B cell (primary cell): ENCODE measurements around the gene GET4. TPM values are rescaled to one million over a fixed set of nuclear protein-coding genes. Genes with fewer than 3 reads are reported as not detected.

Experiments used
- ATAC-seq: fragments of 200-7000 bp; cut with Tn5 transposase; one replicate; pipeline ENCODE4 v1.10.0; 2021; ENCODE audit warnings: low read depth, mild to moderate bottlenecking, moderate number of reproducible peaks, moderate library complexity
- CTCF ChIA-PET: fragments of 350-600 bp; sonication (Branson Sonifier 250); formaldehyde crosslinking; loops from one replicate; lab custom pipeline; 2021; ENCODE audit warnings: antibody characterized with exemption, inconsistent platforms; lab: Charles Lee
- POLR2A ChIA-PET: fragments of 350-600 bp; sonication (Branson Sonifier 250); formaldehyde crosslinking; loops from one replicate; lab custom pipeline; 2021; ENCODE audit warnings: antibody characterized with exemption; lab: Charles Lee
- DNase-seq: peaks from one replicate; pipeline ENCODE4 v3.0.0; 2013
- H2AFZ ChIP-seq: 2 replicates; pipeline ENCODE4 v1.6.1; 2012; ENCODE audit warnings: mild to moderate bottlenecking, low read depth, low read length; ENCODE audit not compliant: insufficient read depth, poor library complexity, severe bottlenecking
- H3K27ac ChIP-seq, 2 donors: 1 replicate in 1 of 2; 2 replicates in 1 of 2; pipeline ENCODE4 v1.5.1; 2012 to 2013; ENCODE audit warnings: low read length in 2 of 2, mild to moderate bottlenecking in 2 of 2, moderate library complexity in 1 of 2
- H3K27me3 ChIP-seq, 4 experiments: fragments of 200-600 bp in 1 of 4; sonication (generic) in 1 of 4; replicated peaks in 1 of 4; 1 replicate in 2 of 4; 2 replicates in 2 of 4; pipeline versions ENCODE4 v1.6.1 to v1.7.0; 2013 to 2016; ENCODE audit warnings: low read length in 3 of 4, mild to moderate bottlenecking in 2 of 4, mixed read lengths in 1 of 4, moderate library complexity in 1 of 4; ENCODE audit not compliant: insufficient read depth in 4 of 4, control insufficient read depth in 3 of 4; ENCODE audit errors: control extremely low read depth in 1 of 4
- H3K36me3 ChIP-seq, 2 experiments: replicated peaks in 1 of 2; 1 replicate in 1 of 2; 2 replicates in 1 of 2; pipeline versions ENCODE4 v1.6.1 to v1.7.1; 2013; ENCODE audit warnings: low read length in 1 of 2; ENCODE audit not compliant: insufficient read depth in 2 of 2, control insufficient read depth in 1 of 2; ENCODE audit errors: control extremely low read depth in 1 of 2, extremely low read depth in 1 of 2
- H3K4me1 ChIP-seq, 2 donors: fragments of 200-600 bp in 1 of 2; sonication (generic) in 1 of 2; 1 replicate in 1 of 2; 2 replicates in 1 of 2; pipeline versions ENCODE4 v1.5.1 to v1.6.1; 2013 to 2017; ENCODE audit warnings: low read length in 2 of 2; ENCODE audit not compliant: control insufficient read depth in 2 of 2, insufficient read depth in 2 of 2
- H3K4me2 ChIP-seq: replicated peaks from 2 replicates; pipeline ENCODE3; 2012; ENCODE audit warnings: mild to moderate bottlenecking, low read depth, low read length; ENCODE audit not compliant: poor library complexity, severe bottlenecking
- H3K4me3 ChIP-seq, 5 experiments: fragments of 200-600 bp in 1 of 5; sonication (generic) in 1 of 5; 1 replicate in 3 of 5; 2 replicates in 2 of 5; pipeline versions ENCODE4 v1.5.1 to v1.7.0; 2011 to 2016; ENCODE audit warnings: low read length in 4 of 5, mild to moderate bottlenecking in 4 of 5, low read depth in 2 of 5, control low read depth in 1 of 5, moderate library complexity in 1 of 5; ENCODE audit not compliant: insufficient read depth in 1 of 5; ENCODE audit errors: control extremely low read depth in 1 of 5, extremely low read depth in 1 of 5
- H3K79me2 ChIP-seq: fragments of 200-600 bp; sonication (generic); one replicate; pipeline ENCODE4 v1.6.0; 2016; ENCODE audit warnings: low read length; ENCODE audit not compliant: control insufficient read depth, insufficient read depth
- H3K9ac ChIP-seq: fragments of 200-600 bp; sonication (generic); 2 replicates; pipeline ENCODE4 v1.6.1; 2017; ENCODE audit warnings: mild to moderate bottlenecking, low read length, moderate library complexity
- H3K9me3 ChIP-seq, 3 donors: one replicate each; pipeline versions ENCODE4 v1.6.1 to v1.7.1; 2013; ENCODE audit warnings: low read length in 2 of 3; ENCODE audit not compliant: control insufficient read depth in 2 of 3, insufficient read depth in 1 of 3; ENCODE audit errors: control extremely low read depth in 1 of 3
- H4K20me1 ChIP-seq: 2 replicates; pipeline ENCODE4 v1.6.0; 2012; ENCODE audit warnings: mild to moderate bottlenecking, low read length; ENCODE audit not compliant: insufficient read depth, control insufficient read depth, poor library complexity, severe bottlenecking
- H3K27ac Mint-ChIP-seq: one replicate; pipeline ENCODE4 v1.8.0; 2021; ENCODE audit warnings: mixed read lengths
- H3K27me3 Mint-ChIP-seq: one replicate; pipeline ENCODE4 v1.8.0; 2021; ENCODE audit warnings: mixed read lengths
- H3K4me1 Mint-ChIP-seq: one replicate; pipeline ENCODE4 v1.8.0; 2021; ENCODE audit warnings: mixed read lengths
- H3K4me3 Mint-ChIP-seq: one replicate; pipeline ENCODE4 v1.8.0; 2021; ENCODE audit warnings: mixed read lengths
- H3K9me3 Mint-ChIP-seq: one replicate; pipeline ENCODE4 v1.8.0; 2022; ENCODE audit warnings: mixed read lengths; ENCODE audit not compliant: insufficient read depth
- CTCF ChIP-seq: fragments of 200-600 bp; IDR thresholded peaks from one replicate; pipeline ENCODE4 v1.8.0; 2022; ENCODE audit warnings: antibody characterized with exemption, mild to moderate bottlenecking
- EZH2 ChIP-seq: IDR thresholded peaks from 2 replicates; pipeline ENCODE4 v1.6.1; 2012; ENCODE audit warnings: borderline replicate concordance, low read depth, mild to moderate bottlenecking, moderate library complexity, low read length; ENCODE audit not compliant: insufficient read depth, poor library complexity, severe bottlenecking
- WGBS: methylation state at CpG from one replicate; pipeline ENCODE4 v1.1.5; 2013; ENCODE audit warnings: missing lambda C conversion rate; ENCODE audit not compliant: insufficient coverage; 5-methylcytosine and 5-hydroxymethylcytosine counted together
- intact Hi-C: fragments of 100-400 bp; cut with micrococcal nuclease; formaldehyde crosslinking; loops from one replicate; pipeline ENCODE4 v1.10.0; 2022
- polyA plus RNA-seq: library from polyadenylated mRNA; depleted of rRNA; stranded (reverse); fragments of >200 nt; gene quantifications from 2 replicates; pipeline ENCODE4 v1.2.3, GENCODE V29; 2012
- total RNA-seq, 2 donors: library from RNA; stranded (reverse); fragments of 120-200 nt in 1 of 2; gene quantifications; 1 replicate in 1 of 2; 2 replicates in 1 of 2; pipeline versions ENCODE4 v1.2.3 to v1.2.4, GENCODE V29; 2013 to 2022

The GET4 gene
- total and polyA plus RNA-seq, 2 donors (not counting 1 experiment from before 2014, with no cell fraction given) = 53.5 to 65.5 TPM

DNA sequence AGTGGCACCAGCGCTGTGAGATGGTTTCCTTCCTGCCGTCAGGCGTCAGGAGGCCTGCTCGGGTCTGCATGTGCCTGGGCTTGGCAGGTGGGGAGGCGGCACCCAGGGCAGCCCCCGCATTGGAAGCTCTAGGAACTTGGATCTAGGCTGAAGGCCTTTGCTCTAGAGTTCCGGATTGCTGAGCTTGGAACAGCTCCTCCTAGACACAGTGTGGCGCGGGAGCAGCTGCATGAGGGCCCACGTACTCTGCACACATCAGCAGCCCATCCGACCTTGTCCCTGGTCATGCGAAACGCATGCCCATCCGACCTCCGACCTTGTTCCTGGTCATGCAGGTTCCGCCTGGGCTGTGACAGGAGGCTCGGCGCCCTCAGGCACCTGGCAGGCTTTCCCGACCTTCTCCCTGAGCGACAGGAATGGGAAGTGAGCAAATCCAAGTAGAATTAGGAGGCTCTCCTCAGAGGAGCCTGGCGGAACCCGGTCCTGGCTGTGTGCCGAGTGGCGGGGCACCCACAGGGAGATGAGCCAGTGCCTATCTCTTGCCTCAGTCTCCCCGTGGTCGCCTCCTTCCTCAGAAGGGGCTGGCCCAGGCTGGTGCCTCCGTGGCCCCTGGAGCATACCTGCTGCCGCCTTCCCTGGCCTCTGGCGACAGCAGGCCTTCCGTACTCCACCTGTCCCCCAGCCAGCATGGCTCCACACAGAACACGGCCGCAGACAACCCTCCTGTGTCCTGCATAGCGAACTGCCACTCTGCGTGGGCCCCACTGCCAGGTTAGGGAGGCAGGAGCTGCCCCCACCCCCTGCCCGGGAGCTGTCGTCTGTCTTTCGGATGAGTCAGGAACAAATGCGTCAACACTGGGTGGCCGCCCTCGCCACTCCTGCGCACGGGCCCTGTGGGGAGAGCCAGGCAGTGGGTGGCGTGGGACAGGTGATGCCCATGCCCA is 12.0 kb downstream of the GET4 start:
- DNase-seq = no peak
- POLR2A ChIA-PET = no interaction called here

More for the DNA sequence above, 12.0 kb downstream of the GET4 start:
- H3K9ac ChIP-seq = no peak overlapping the region
- Mint-ChIP-seq H3K4me1 (peaks cover 2% of the 10 kb centered on the region), H3K4me3 (no peak overlapping the region), H3K27ac (no peak overlapping the region), H3K27me3 (no peaks in the 10 kb centered on the region), H3K9me3 (no peaks in the 10 kb centered on the region)
- intact Hi-C loops = no loop called here
- H3K79me2 ChIP-seq = peaks cover 62% of the 10 kb centered on the region
- CTCF ChIA-PET = no interaction called here
- no peak overlapping the region for H3K4me2 ChIP-seq
- H3K9me3 ChIP-seq = no peaks in the 10 kb centered on the region
- no peaks in the 10 kb centered on the region for H3K4me1 ChIP-seq
- WGBS = 96% methylated on average over 43 of the region's 43 CpGs
- H3K36me3 ChIP-seq = peaks cover 0 to 62% of the 10 kb centered on the region in 2 experiments
- no peaks in the 10 kb centered on the region for H3K27me3 ChIP-seq
- no peak overlapping the region for H2AFZ ChIP-seq
- H3K27ac ChIP-seq = no peak overlapping the region
- TF ChIP-seq CTCF = no peak
- TF ChIP-seq EZH2 = no peak
- H4K20me1 ChIP-seq = peaks cover 88% of the 10 kb centered on the region
- no peak overlapping the region for H3K4me3 ChIP-seq
- ATAC-seq = no peak
